B cell (primary cell): ENCODE data around the gene PPP1R9A.

Experiments
- CTCF ChIP-seq: fragments of 200-600 bp; IDR thresholded peaks from one replicate; pipeline ENCODE4 v1.8.0; 2022; ENCODE audit warnings: antibody characterized with exemption, mild to moderate bottlenecking
- EZH2 ChIP-seq: IDR thresholded peaks from 2 replicates; pipeline ENCODE4 v1.6.1; 2012; ENCODE audit warnings: borderline replicate concordance, low read depth, mild to moderate bottlenecking, moderate library complexity, low read length; ENCODE audit not compliant: insufficient read depth, poor library complexity, severe bottlenecking

GRCh38 chr7:95062901-95063300 is 155.5 kb downstream of the PPP1R9A start:
- TF ChIP-seq CTCF (no peak), EZH2 (no peak)
